Activated CD4-positive, alpha-beta T cell treated with anti-CD3 and anti-CD28 coated beads, Interleukin-2, amount 10 ng/mL, durations not matched to agents 24 days and 14 days (primary cell): ENCODE measurements around the gene OSBPL1A. TPM values are rescaled to one million over a fixed set of nuclear protein-coding genes. Genes with fewer than 3 reads are reported as not detected.

ENCODE experiments used
- DNase-seq: peaks from one replicate; pipeline ENCODE4 v3.0.0; 2022
- H3K27ac Mint-ChIP-seq: one replicate; pipeline ENCODE4 v1.8.0; 2022; ENCODE audit warnings: mild to moderate bottlenecking, mixed read lengths
- H3K27me3 Mint-ChIP-seq: one replicate; pipeline ENCODE4 v1.8.0; 2022; ENCODE audit warnings: mixed read lengths
- H3K36me3 Mint-ChIP-seq: one replicate; pipeline ENCODE4 v1.8.0; 2022; ENCODE audit warnings: low read depth, mild to moderate bottlenecking, mixed read lengths
- H3K4me1 Mint-ChIP-seq: one replicate; pipeline ENCODE4 v1.8.0; 2021; ENCODE audit warnings: mixed read lengths
- H3K4me3 Mint-ChIP-seq: one replicate; pipeline ENCODE4 v1.8.0; 2022; ENCODE audit warnings: mild to moderate bottlenecking, moderate library complexity, mixed read lengths
- H3K9me3 Mint-ChIP-seq: one replicate; pipeline ENCODE4 v1.8.0; 2021; ENCODE audit warnings: mixed read lengths
- intact Hi-C: fragments of 100-400 bp; cut with micrococcal nuclease; formaldehyde crosslinking; loops from one replicate; pipeline ENCODE4 v1.15.1; 2023
- total RNA-seq: library from RNA; stranded (reverse); gene quantifications from 2 replicates; pipeline ENCODE4 v1.2.3, GENCODE V29; 2022

Gene OSBPL1A
- total RNA-seq, 1 donor from 2014 or later: 3.5 TPM

DNA sequence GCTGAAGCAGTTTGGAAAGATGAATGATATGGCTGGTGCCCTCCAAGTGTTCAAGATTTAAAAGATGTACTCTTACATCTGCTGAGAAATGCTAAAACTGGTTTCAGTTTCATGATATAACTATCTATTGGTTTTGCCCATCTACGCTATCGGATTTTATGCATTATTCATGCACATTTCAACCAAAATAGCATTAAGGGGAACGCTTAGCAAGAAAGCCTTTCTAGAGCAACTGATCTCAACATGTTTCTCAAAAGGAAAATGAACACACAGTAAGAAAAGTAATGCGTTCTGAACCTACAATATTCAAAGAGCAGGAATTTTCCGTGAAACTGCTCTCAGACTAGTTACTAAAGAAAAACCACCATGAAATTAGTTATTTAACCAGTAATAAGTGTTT lies 164.8 kb downstream of the OSBPL1A start:
- intact Hi-C loops: no loop called here
- no peak for DNase-seq
- H3K4me3 Mint-ChIP-seq: no peak overlapping the region
- H3K36me3 Mint-ChIP-seq: no peaks in the 10 kb centered on the region
- no peaks in the 10 kb centered on the region for H3K4me1 Mint-ChIP-seq
- no peaks in the 10 kb centered on the region for H3K9me3 Mint-ChIP-seq
- peaks cover 2% of the 10 kb centered on the region for H3K27me3 Mint-ChIP-seq
- no peak overlapping the region for H3K27ac Mint-ChIP-seq

DNA sequence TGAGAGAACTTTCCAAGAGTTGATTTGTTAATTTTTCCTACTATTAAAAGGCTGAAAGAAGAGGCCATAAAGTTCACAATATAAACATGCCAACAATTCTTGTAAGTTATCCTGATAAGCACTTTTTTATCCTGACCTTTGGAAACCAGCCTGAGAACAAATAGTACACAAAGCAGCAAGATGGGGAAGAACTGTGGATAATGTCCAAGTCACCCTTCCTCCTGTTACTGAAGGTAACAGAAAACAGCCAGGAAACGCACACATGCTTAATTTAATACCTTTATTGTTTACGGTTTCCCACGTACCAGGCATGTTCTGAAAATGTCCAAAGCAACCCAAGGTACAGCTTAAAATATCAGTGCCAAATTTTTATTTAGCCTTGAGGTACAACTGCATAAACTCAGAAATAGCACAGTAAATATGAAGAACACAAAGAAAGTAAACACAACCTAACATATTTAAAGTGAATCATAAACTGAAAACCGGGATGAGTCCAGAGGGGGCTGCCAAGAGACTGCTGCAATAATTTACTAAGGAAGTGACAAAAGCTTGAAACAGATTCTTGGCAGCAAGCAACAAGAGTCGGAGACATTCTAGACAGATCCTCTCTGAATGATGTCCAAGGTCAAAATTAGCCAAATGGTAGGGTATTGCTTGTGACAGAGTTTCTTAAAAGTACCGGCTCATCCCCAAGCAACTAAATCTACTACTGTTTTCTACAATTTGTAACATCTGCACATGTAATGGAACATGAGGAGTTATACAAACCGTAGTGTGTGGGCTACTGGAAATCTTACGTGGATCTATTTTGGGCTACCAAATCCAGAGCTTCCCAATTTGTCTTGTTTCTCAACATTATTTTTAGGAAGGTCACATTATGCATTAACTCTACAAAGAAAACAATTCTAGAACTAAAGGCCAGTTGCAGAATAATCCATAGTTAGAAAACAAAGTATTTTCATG lies 165.6 kb downstream of the OSBPL1A start:
- no peak overlapping the region for H3K27ac Mint-ChIP-seq
- intact Hi-C loops: no loop called here
- DNase-seq: no peak
- no peaks in the 10 kb centered on the region for H3K27me3 Mint-ChIP-seq
- no peaks in the 10 kb centered on the region for H3K4me1 Mint-ChIP-seq
- H3K36me3 Mint-ChIP-seq: no peaks in the 10 kb centered on the region
- H3K9me3 Mint-ChIP-seq: no peaks in the 10 kb centered on the region
- no peak overlapping the region for H3K4me3 Mint-ChIP-seq

DNA sequence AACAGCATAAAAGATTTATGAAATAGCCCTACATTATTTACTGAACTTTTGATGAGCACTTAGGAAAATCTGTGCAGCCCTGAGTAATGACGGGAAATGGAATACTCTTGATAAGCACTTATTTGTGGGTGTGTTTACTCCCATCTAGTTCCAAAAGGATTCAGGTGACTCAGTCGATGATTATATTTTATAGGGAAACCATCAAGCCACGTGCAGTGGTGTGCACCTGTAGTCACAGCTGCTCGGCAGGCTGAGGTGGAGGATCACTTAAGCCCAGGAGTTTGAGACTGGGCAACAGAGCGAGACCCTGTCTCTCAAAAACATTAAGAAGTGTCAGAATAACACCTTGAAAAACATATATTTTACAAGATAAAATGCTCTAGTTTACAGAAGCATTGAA lies 166.9 kb downstream of the OSBPL1A start:
- Mint-ChIP-seq H3K4me3 (no peak overlapping the region), H3K27ac (no peak overlapping the region), H3K27me3 (peaks cover 3% of the 10 kb centered on the region), H3K36me3 (no peaks in the 10 kb centered on the region), H3K4me1 (no peaks in the 10 kb centered on the region), H3K9me3 (no peaks in the 10 kb centered on the region)
- DNase-seq: no peak
- intact Hi-C loops: no loop called here

DNA sequence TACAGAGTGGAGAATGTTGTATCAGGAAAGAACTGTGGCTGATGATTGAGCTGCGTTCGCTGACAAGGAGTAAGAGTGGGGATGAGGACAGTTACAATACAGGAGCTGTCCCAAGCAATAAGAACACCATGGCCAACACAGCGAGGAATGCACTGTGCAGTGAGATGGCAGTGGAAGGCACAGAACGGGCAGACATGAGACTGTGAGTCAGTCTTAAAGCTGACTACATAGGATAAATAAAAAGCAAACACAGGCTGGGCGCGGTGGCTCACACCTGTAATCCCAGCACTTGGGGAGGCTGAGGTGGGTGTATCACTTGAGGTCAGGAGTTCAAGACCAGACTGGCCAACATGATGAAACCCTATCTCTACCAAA lies 169.0 kb downstream of the OSBPL1A start:
- intact Hi-C loops: no loop called here
- Mint-ChIP-seq H3K36me3 (no peaks in the 10 kb centered on the region), H3K27me3 (peaks cover 7% of the 10 kb centered on the region), H3K9me3 (no peaks in the 10 kb centered on the region), H3K4me1 (no peaks in the 10 kb centered on the region), H3K27ac (no peak overlapping the region), H3K4me3 (no peak overlapping the region)
- no peak for DNase-seq

DNA sequence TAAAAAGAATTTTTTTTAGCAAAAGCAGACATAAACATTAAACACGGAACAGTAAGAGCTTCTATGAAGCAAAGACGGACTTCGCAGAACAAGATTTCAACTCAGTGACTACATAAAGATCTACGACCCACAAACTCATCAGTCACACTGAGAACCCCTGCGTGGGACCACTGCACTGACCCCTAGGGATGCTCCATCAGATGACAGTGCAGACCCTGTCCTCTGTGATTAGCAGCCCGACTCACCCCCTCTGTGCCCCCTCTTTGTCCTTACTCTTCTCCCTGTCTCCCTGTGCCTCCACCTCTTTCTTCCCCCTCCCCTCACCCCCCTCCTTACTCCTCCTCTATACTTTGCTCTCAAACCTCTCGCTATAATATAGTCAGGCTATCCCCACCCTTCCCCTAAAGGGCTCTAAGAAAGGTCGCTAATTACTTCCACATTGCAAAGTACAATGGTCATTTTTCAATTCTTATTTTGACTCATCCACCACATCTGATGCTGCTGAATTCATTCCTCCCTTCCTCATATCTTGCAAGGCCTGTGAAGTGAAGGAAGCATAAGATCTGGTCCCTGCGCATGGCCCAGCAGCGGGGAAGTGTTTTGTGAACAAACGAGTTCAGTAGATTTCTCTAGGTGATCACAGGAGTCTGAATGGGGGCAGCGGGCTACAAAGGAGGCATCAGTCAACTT lies 169.5 kb downstream of the OSBPL1A start:
- intact Hi-C loops: no loop called here
- H3K27ac Mint-ChIP-seq: no peak overlapping the region
- no peak for DNase-seq
- H3K4me3 Mint-ChIP-seq: no peak overlapping the region
- no peaks in the 10 kb centered on the region for H3K36me3 Mint-ChIP-seq
- H3K9me3 Mint-ChIP-seq: no peaks in the 10 kb centered on the region
- no peaks in the 10 kb centered on the region for H3K4me1 Mint-ChIP-seq
- peaks cover 10% of the 10 kb centered on the region for H3K27me3 Mint-ChIP-seq

DNA sequence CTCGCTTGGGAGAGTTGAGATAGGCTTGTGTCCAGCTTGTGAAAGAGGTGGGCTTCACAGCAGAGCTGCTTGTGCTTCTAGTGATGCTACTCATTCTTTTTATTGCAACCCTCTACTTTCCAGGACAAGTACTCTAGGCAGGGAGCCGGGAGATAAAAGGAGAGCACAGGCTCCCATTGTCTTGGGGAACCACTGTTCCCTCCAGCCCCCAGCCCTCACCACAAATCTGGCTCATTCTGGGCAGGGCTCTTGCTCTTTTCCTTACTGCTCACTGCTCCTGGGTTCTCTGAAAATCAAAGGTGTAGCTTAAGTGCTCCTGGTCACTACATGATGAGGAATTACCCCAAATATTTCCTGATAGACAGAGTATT lies 177.3 kb downstream of the OSBPL1A start:
- intact Hi-C loops: no loop called here
- no peaks in the 10 kb centered on the region for H3K36me3 Mint-ChIP-seq
- no peak overlapping the region for H3K4me3 Mint-ChIP-seq
- H3K27ac Mint-ChIP-seq: no peak overlapping the region
- no peaks in the 10 kb centered on the region for H3K9me3 Mint-ChIP-seq
- peaks cover 23% of the 10 kb centered on the region for H3K27me3 Mint-ChIP-seq
- no peaks in the 10 kb centered on the region for H3K4me1 Mint-ChIP-seq
- no peak for DNase-seq

DNA sequence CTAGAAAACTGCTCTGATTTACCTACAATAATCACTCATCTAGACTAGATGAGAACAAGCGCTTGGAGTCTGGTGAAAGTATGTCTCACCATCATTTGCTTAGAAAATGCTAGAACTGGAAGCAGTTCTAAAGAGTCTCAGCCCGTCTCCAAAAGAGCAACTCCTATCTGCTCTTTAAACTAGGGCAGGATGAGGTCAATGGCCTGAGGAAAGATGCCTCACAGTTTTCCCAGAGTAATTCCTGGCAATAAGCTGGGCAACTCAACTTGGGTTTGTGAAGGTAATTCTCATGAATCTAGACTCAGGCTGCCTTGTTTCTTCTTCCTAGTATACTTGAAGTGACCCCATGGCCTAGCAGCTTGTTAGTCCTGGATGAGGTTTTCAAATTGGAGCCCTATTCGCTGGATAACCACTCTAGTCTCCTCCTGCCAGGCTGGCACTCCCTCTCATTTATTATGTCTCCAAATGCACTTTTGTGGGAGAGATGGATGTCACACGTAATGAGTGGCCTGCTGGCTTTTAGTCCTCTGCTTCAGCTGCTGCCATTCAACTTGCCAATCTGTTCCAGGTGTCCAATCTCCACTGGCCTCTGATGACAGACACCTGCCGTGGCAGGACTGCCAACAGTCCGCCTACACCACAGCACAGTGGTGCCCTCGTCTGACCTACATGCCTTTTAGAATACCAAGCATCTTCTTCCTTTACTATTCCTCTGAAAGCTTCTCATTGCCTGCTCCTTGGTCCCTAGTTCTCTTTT lies 177.9 kb downstream of the OSBPL1A start:
- H3K36me3 Mint-ChIP-seq: no peaks in the 10 kb centered on the region
- H3K4me1 Mint-ChIP-seq: no peaks in the 10 kb centered on the region
- no peaks in the 10 kb centered on the region for H3K9me3 Mint-ChIP-seq
- H3K27ac Mint-ChIP-seq: no peak overlapping the region
- intact Hi-C loops: no loop called here
- no peak overlapping the region for H3K4me3 Mint-ChIP-seq
- peaks cover 25% of the 10 kb centered on the region for H3K27me3 Mint-ChIP-seq
- no peak for DNase-seq

DNA sequence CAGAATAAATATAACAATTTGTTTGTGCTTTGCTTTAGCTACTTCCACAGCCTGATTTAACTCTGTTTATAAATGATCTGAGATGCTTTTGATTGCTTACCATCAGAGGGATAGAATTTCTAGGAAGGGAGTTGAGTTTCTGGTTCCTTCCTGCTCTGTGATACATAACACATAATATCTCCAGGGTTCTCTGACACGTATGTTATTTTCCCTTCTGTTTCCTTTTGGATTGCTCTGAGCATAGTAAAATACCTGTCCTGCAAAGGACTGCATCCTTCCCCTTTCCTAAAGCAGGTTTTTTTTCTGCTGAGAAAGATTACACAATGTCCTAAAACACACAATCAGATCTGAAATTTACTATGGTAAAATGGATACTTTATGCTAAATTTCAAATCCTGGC lies 182.7 kb downstream of the OSBPL1A start:
- Mint-ChIP-seq H3K4me3 (no peak overlapping the region), H3K27me3 (peaks cover 10% of the 10 kb centered on the region)

DNA sequence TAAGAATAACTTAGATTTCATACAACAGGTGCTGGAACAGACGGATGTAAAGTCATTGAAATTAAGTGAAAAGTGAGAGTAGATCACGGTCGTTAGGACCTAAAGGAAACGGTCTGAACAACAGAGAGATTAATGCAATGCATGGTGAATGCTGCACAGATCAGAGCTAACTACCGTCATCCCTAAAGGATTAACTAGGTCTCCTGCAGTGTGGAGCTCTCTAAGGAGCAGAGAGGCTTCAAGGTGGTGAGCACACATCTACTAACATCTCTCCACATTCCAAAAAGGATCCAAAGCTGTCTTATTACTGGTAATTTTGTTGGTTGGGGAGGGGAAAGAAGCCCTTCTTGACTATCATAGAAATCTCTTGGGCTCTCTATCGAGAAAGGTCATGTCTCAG lies 183.5 kb downstream of the OSBPL1A start:
- Mint-ChIP-seq H3K36me3 (no peaks in the 10 kb centered on the region), H3K27ac (no peak overlapping the region), H3K9me3 (no peaks in the 10 kb centered on the region), H3K27me3 (peaks cover 13% of the 10 kb centered on the region), H3K4me1 (no peaks in the 10 kb centered on the region), H3K4me3 (no peak overlapping the region)
- intact Hi-C loops: no loop called here
- no peak for DNase-seq

More for the DNA sequence above, 182.7 kb downstream of the OSBPL1A start:
- no peaks in the 10 kb centered on the region for H3K9me3 Mint-ChIP-seq
- no peak for DNase-seq
- no peaks in the 10 kb centered on the region for H3K4me1 Mint-ChIP-seq
- H3K36me3 Mint-ChIP-seq: no peaks in the 10 kb centered on the region
- intact Hi-C loops: no loop called here
- H3K27ac Mint-ChIP-seq: no peak overlapping the region

DNA sequence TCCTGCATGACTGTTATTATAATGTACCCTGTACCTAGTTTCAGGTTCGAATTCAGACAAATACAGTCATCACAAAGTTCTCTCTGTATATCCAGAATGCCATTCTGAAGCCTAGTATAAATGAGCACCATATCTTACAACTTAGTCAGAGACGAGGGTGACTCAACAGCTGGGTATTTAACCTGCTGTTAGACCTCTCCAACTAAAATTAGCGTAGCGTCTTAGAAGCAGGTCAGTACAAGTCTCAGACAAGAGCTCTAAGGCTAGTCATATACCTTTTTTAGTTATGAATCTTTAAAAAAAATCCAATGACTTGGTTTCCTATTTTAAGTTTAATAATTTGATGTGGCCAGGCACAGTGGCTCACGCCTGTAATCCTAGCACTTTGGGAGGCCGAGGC lies 184.7 kb downstream of the OSBPL1A start:
- Mint-ChIP-seq H3K27me3 (peaks cover 21% of the 10 kb centered on the region), H3K9me3 (no peaks in the 10 kb centered on the region), H3K27ac (no peak overlapping the region), H3K4me3 (no peak overlapping the region), H3K36me3 (no peaks in the 10 kb centered on the region), H3K4me1 (no peaks in the 10 kb centered on the region)
- DNase-seq: no peak
- intact Hi-C loops: no loop called here

DNA sequence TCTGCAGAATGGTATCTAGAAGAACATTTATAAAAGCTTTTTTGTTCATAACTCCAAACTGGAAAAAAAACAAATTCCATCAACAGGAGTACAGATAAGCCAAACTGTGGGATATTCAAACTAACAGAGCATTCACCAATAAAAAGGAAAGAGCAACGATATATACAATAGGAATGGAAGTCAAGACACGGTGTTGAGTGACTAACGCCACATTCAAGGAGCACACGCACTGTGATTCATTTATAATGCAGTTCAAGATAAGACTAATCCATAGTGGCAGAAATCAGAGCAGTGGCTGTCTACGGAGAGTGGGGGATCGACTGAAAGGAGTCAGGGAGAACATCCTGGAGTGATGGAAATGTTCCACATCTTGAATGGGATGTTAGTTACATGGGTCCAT lies 188.1 kb downstream of the OSBPL1A start:
- no peaks in the 10 kb centered on the region for H3K36me3 Mint-ChIP-seq
- no peak for DNase-seq
- intact Hi-C loops: no loop called here
- H3K4me1 Mint-ChIP-seq: no peaks in the 10 kb centered on the region
- peaks cover 13% of the 10 kb centered on the region for H3K27me3 Mint-ChIP-seq
- no peak overlapping the region for H3K4me3 Mint-ChIP-seq
- H3K9me3 Mint-ChIP-seq: no peaks in the 10 kb centered on the region
- no peak overlapping the region for H3K27ac Mint-ChIP-seq

DNA sequence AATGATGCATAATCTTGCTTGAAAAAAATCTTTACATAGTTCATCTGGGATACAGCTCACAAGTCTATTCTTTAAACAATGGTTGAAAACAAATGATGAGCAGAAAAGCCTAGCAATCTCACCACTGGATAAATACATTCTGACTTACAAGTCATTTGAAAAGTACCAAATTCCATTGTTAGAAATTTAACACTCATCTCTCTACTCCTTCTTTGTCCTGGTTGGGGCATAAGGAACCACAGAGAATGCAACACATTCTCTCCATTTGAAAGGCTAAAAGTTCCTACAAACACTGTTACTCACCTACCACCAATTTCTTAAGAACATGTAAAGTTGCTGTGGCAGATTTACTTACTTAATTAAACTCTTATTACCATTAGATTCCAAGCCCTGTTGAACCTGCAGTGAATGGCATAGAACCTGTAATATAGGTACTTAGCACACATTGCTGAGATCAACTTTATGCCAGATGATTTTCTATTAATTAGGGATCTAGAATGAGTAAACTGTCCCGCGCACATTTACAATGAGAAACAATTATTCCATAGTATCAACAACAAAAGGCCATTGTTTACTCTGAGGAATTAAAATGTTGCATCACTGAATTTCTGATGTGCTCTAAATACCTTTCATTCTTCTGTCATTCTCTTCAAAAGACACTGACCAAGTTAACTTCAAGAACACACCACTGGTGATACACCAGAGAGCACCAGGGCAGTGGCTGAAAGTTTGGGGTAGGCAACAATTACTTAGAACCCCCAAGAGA lies 189.2 kb downstream of the OSBPL1A start:
- no peaks in the 10 kb centered on the region for H3K9me3 Mint-ChIP-seq
- intact Hi-C loops: no loop called here
- no peaks in the 10 kb centered on the region for H3K4me1 Mint-ChIP-seq
- H3K27me3 Mint-ChIP-seq: peaks cover 14% of the 10 kb centered on the region
- H3K36me3 Mint-ChIP-seq: no peaks in the 10 kb centered on the region
- H3K4me3 Mint-ChIP-seq: no peak overlapping the region
- no peak overlapping the region for H3K27ac Mint-ChIP-seq
- DNase-seq: no peak

DNA sequence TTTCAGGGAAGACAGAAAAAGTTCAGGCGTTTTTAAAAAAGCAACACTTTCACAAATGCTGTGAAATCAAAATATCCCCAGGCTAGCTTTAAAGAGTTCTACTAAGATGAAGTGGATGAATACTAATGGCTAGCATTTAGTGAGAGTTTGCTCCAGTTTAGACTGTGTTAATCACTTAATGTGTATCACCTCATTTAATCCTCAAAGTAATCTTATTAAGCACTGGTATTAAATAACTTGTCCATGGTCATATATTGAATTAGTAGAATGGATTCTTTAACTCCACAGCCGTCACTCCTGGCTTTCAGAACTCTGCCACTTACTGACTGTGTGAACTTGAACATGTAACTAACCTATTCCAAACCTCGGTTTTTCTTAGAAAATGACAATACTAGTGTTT lies 192.7 kb downstream of the OSBPL1A start:
- intact Hi-C loops: no loop called here
- Mint-ChIP-seq H3K27ac (no peak overlapping the region), H3K27me3 (peaks cover 23% of the 10 kb centered on the region)

More for the DNA sequence above, 192.7 kb downstream of the OSBPL1A start:
- no peak for DNase-seq
- Mint-ChIP-seq H3K9me3 (no peaks in the 10 kb centered on the region), H3K4me1 (no peaks in the 10 kb centered on the region), H3K36me3 (no peaks in the 10 kb centered on the region), H3K4me3 (no peak overlapping the region)
